Left hindlimb (tissue), 1 donor: Measurements from ENCODE around the gene LMO7.
"Not testable (repeated sequence)": the region's sequence is repeated elsewhere in the genome, so short reads cannot be mapped to it uniquely, and the experiment has no call there.

Source experiments
- DNase-seq: peaks from one replicate; pipeline ENCODE4 v3.0.0-alpha.2; 2018

The LMO7 gene

GRCh38 chr13:75648446-75648845, 12.3 kb downstream of the LMO7 start:
- DNase-seq, result no peak

- no peak for DNase-seq
These were observed 14.9 kb downstream of the LMO7 start for GRCh38 chr13:75651013-75651412.

DNA sequence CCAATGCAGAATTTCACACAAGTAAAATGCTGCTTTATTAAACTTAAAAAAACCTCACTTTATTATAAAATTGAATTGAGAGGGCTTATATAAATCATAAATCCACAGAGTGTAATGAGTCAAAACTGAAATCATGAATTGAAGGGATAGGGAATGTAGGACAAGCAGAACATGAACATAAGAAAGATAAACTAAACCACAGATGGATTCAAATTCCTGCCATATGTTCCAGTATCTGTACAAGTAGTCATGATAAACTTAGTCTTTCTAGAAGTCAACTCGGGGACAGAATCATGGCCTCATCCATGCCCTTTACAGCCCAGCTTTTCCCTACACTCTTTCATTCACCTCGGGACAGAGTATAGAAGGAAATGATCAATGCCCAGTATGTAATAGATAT, 16.6 kb downstream of the LMO7 start:
- DNase-seq, result no peak

- DNase-seq, result no peak
These were observed 20.4 kb downstream of the LMO7 start for GRCh38 chr13:75656425-75656989.

GRCh38 chr13:75657111-75657510, 21.0 kb downstream of the LMO7 start:
- no peak for DNase-seq

GRCh38 chr13:75660694-75661093, 24.6 kb downstream of the LMO7 start:
- no peak for DNase-seq

DNA sequence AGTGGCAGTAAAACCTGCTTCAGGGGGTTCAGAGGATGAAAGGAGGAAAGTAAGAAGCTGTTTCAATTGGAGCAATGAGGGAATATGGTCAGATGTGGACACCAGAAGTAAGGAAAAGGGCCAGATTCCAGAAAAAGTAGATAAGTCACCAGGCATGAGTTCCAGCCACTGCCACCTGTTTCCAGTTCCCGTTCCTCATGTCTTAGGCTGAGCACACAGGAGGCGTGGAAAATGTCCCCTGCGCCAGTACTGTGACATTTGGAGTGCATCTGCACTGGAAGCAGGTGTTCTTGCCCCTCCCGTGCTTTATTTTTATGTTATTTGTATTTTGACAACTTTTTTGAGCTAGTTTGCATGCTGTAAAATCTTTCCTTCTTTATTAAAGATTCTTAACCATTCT, 25.3 kb downstream of the LMO7 start:
- no peak for DNase-seq

DNA sequence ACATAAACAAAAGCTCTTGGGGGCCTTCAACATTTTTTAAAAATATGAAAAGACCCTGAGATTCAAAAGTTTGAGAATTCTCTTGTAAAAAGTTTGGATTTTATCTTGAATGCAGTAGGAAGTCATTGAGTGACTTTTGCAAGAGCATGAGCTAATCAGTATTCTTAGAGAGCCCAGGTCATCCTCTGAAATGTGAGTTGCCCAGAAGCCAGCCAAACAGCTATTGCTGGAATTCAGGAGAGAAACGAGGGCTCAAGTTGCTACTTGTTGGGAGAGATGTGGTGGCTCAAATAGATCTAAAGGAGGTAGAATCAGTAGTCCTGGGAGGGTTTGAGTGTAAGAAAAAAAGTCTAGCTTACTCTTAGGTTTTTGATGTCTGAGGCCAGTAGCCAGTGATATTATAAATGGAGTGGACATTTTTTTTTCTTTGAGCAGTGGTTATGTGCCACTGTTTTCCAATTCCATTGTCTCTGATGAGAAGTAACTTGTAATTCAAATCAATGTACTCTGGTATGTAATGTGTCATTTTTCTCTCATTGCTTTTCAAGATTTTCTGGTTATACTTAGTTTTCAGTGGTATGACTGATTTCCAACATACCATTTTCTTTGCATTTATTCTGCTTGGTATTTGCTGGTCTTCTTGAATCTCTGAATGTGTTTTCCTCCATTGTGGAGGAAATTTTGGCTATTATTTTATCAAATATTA, 30.7 kb downstream of the LMO7 start:
- no peak for DNase-seq

DNA sequence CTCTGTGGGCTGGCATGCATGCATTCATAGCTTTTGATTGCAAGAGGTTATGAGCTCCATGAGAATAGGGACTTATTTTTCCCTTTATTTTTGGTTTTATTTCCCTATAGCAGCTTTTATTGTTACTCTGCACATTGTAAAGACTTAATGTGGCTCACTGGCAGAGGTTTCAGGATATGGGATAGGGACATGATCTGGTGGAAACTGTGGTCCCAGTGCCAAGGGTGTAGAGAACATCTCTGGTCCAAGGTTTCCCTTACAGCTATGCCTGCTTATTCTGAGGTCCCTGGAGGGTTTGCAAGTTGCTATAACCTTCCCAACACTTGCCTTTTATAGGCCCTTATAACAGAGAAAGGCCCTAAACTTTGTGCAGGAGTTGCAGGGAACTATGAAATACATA, 33.6 kb downstream of the LMO7 start:
- no peak for DNase-seq

DNA sequence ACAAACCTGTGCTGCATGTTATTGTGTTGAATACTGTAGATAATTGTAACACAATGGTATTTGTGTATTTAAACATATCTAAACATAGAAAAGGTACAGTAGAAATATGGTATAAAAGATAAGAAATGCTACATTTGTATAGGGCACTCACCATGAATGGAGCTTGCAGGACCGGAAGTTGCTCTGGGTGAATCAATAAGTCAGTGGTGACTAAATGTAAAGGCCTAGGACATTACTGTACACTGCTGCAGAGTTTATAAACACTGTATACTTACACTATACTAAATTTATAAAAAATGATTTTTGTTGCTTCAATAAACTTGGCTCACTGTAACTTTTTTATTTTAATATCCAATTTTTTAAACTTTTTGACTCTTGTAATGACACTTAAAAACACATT, 34.4 kb downstream of the LMO7 start:
- no peak for DNase-seq

DNA sequence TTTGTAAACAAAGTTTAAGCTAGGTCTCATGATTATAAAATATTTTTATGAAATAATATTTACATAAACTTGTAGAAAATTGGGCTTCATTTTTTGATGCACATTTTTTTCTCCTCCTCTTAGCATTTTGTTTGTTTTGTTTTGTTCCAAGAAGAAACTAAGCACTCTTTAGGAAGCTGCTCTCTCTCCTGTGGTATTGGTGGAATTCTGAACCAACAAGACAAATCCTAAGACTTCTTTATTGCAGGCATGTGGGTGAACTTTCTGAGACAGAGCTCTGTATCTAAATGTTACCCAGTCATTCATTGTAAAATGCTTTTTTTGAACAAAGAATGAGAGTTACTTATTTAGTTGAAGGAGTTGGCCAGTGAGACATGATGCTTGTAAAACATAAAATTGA, 39.3 kb downstream of the LMO7 start:
- DNase-seq, result no peak

DNA sequence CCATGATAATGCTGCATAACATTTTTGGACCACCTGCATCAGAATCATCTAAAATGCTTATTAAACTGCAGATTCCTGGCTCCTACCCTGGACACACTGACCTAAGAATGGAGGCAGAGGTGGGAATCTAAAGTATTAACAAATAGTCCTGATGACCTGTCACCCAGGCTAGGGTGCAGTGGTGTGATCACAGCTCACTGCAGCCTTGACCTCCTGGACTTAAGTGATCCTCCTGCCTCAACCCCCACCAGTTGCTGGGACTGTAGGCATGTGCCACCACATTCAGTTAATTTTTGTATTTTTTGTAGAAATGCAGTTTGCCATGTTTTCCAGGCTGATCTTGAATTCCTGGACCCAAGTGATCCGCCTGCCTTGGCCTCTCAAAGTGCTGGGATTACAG, 43.3 kb downstream of the LMO7 start:
- DNase-seq, result no peak

- not testable (repeated sequence) for DNase-seq
These were observed 44.1 kb downstream of the LMO7 start for GRCh38 chr13:75680251-75680650.

GRCh38 chr13:75682326-75682725, 46.2 kb downstream of the LMO7 start:
- DNase-seq, result no peak

DNA sequence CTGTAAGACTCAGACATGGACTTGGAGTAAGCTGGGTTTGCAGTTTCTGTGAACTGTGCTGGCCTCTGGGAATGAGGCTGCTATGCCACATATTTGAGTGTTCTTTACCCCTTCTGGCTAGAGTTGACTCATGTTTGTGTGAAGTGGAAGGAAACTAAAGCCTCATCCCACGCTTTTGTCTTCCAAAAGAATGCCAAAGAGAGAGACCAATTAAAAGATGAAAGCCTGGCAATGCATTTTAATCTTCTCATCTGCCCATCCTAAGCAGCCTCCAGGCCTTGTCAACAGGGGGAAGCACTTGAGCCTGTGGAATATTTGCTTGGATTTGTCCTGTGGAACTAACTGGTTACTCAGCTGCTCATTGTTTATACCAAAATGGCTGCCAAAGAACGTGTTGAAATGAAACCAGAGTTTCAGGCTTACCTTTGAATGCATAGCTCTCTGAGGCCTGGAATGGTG, 49.1 kb downstream of the LMO7 start:
- no peak for DNase-seq

DNA sequence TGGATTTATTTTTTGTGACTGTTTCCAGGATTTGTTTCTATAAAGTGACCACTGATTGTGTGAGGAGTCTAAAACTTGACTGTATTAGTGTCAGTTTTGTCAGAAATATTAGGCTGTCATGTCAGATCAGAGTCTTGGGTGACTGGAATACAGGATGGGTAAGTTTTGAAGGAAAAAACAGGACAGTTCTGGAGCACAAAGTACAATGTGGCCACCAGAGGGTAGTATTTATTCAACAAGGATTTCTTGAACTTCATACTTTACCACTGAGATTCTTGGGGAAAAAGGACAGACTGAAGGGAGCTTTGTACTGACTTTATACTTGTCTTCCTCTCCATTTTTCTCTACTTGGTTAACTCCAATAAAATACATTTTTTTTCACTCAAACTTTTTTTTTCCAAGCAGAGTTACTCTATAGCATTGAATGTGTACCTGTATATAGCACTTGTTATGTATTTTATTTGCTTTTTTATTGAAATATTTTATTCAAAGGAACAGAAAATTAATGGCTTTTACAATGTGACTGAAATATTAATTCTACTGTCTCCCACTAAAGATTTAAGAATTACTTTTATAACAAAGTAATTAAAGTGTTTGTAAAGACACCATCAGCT, 51.1 kb downstream of the LMO7 start:
- DNase-seq, result no peak

DNA sequence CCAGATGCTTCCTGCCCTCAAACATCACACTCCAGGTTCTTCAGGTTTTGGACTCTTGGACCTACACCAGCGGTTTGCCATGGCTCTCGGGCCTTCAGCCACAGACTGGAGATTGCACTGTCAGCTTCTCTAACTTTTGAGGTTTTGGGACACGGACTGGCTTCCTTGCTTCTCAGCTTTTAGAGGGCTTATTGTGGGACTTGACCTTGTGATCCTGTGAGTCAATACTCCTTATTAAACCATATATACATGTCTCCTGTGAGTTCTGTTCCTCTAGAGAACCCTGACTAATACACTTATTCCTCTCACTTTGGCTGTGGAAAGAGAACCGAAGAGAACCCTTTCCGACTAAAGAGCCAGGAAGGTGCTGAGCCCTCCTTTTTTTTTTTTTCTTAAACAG, 53.6 kb downstream of the LMO7 start:
- no peak for DNase-seq

DNA sequence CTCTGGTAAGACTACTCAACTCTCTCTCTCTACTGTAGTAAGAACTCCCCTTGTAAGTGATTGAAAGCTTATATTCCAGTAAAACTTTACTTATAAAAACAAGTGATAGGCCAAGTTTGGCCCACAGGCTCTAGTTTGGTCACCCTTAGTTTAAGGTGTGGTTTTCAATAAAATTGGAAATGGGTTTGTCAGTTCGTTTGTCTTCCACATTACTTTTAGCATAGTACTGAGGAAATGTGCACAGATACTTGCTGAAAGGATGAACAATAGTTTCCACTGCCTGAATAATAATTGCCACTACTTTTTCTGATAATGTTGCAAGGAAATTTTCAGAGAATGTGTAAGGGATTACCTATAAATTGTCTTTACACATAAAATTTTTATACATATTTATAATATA, 54.5 kb downstream of the LMO7 start:
- DNase-seq, result no peak

DNA sequence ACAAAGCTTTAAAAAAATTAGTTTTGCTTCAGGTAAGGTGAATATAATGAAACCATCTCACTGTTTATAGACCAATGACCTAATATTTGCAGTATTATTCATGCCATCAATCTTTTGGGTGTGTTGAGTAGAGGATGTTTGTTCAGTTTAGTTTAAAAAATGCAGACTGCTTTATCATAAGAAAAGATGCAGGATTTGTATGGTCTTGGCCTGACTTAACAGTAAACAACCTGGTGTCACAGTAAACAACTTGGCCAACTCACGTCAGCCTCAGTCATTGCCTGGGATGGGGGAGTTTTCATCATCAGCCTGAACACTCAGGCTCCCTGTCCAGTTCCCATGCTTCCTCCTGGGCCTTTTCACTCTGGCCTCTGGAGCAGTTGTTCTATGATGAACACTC, 55.1 kb downstream of the LMO7 start:
- no peak for DNase-seq

DNA sequence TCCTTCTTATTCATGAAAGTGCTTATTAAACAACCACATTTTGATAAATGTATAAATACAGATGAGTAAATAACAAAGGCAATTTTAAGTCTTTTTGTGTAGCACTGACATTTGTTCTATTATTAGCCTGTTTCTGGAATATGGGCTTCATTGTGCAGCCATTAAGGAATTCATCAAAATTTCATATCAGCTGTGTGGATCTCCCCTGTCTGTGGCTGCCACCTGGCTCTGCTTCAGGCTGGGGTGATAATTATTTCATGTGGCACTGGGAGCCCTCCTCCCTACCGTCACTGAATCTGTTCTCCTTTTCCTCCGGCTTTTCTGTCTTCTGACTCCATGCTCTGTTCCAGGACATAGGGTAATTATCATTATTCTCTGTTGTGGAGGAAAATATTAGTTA, 57.1 kb downstream of the LMO7 start:
- no peak for DNase-seq

- no peak for DNase-seq
These were observed 58.6 kb downstream of the LMO7 start for GRCh38 chr13:75694722-75695121.

GRCh38 chr13:75695908-75696307, 59.8 kb downstream of the LMO7 start:
- peak; percentile 71 for DNase-seq

GRCh38 chr13:75699062-75699461, 62.9 kb downstream of the LMO7 start:
- DNase-seq, result no peak

- DNase-seq, result not testable (repeated sequence)
These were observed 63.6 kb downstream of the LMO7 start for GRCh38 chr13:75699717-75700116.

DNA sequence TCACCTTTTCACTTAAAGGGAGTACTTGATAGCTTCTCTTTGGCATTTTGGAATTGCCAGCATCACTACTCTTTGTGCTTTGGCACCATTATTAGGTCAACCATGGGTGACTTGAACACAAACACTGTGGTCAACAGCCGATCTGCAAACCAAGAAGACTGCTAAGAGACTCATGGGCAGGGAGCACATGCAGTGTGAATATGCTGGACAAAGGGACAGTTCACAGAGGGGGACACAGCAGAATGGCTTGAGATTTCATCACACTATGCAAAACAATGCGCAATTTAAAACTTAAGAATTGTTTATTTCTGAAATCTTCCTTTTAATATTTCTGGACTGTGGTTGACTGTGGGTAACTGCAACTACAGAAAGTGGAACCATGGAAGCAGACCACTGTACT, 64.4 kb downstream of the LMO7 start:
- no peak for DNase-seq
